Liver (tissue), 9 donors: ENCODE measurements around the gene EGF. TPM values are rescaled to one million over a fixed set of nuclear protein-coding genes. Genes with fewer than 3 reads are reported as not detected.

ENCODE experiments used
- DNase-seq: peaks from one replicate; pipeline ENCODE4 v3.0.0-alpha.2; 2017; ENCODE audit warnings: low spot score
- H3K27ac ChIP-seq, 2 donors: one replicate each; pipeline ENCODE4 v1.7.0; 2013; ENCODE audit warnings: inconsistent platforms in 2 of 2, low read length in 2 of 2, control low read depth in 1 of 2, low read depth in 1 of 2, mild to moderate bottlenecking in 1 of 2
- H3K27me3 ChIP-seq, 4 donors: one replicate each; pipeline versions ENCODE4 v1.6.1 to v1.7.0; 2013; ENCODE audit warnings: low read length in 3 of 4, inconsistent platforms in 1 of 4, mild to moderate bottlenecking in 1 of 4, moderate library complexity in 1 of 4; ENCODE audit not compliant: control insufficient read depth in 4 of 4, insufficient read depth in 4 of 4
- H3K36me3 ChIP-seq, 4 donors: one replicate each; pipeline versions ENCODE4 v1.6.1 to v1.7.0; 2013; ENCODE audit warnings: low read length in 3 of 4, mild to moderate bottlenecking in 3 of 4, low read depth in 1 of 4, moderate library complexity in 1 of 4; ENCODE audit not compliant: control insufficient read depth in 4 of 4, insufficient read depth in 3 of 4
- H3K4me1 ChIP-seq, 4 donors: one replicate each; pipeline versions ENCODE4 v1.6.1 to v1.7.0; 2013; ENCODE audit warnings: low read length in 3 of 4, mild to moderate bottlenecking in 3 of 4, moderate library complexity in 1 of 4; ENCODE audit not compliant: control insufficient read depth in 4 of 4, insufficient read depth in 4 of 4
- H3K4me3 ChIP-seq, 3 donors: one replicate each; pipeline versions ENCODE4 v1.6.1 to v1.7.0; 2013; ENCODE audit warnings: low read length in 3 of 3, control low read depth in 1 of 3, low read depth in 1 of 3, mild to moderate bottlenecking in 1 of 3
- H3K9ac ChIP-seq, 2 donors: one replicate each; pipeline ENCODE4 v1.7.0; 2013; ENCODE audit warnings: low read length in 2 of 2, mild to moderate bottlenecking in 2 of 2, moderate library complexity in 2 of 2, control low read depth in 1 of 2, low read depth in 1 of 2
- H3K9me3 ChIP-seq, 4 donors: one replicate each; pipeline versions ENCODE4 v1.6.1 to v1.7.0; 2013; ENCODE audit warnings: low read length in 3 of 4; ENCODE audit not compliant: control insufficient read depth in 4 of 4
- ATF3 ChIP-seq: IDR thresholded peaks from 2 replicates; pipeline ENCODE4 v1.6.1; 2016; ENCODE audit warnings: antibody characterized with exemption
- EGR1 ChIP-seq, 2 donors: IDR thresholded peaks; 2 replicates each; pipeline ENCODE4 v1.6.1; 2016 to 2018; ENCODE audit warnings: antibody characterized with exemption in 2 of 2, low read depth in 2 of 2
- FOXA1 ChIP-seq: IDR thresholded peaks from 2 replicates; pipeline ENCODE4 v1.6.1; 2016; ENCODE audit warnings: antibody characterized with exemption
- GABPA ChIP-seq, 2 donors: IDR thresholded peaks in 1 of 2; conservative IDR thresholded peaks in 1 of 2; 2 replicates each; pipeline ENCODE4 v1.6.1; 2016; ENCODE audit warnings: antibody characterized with exemption in 2 of 2, mild to moderate bottlenecking in 1 of 2, moderate library complexity in 1 of 2
- HNF4A ChIP-seq, 2 donors: conservative IDR thresholded peaks; 2 replicates each; pipeline ENCODE4 v1.6.1; 2016; ENCODE audit warnings: antibody characterized with exemption in 2 of 2, mild to moderate bottlenecking in 2 of 2
- JUND ChIP-seq, 2 donors: IDR thresholded peaks; 2 replicates each; pipeline ENCODE4 v1.6.1; 2016; ENCODE audit warnings: antibody characterized with exemption in 2 of 2
- NR2F2 ChIP-seq: IDR thresholded peaks from 2 replicates; pipeline ENCODE4 v1.6.1; 2016; ENCODE audit warnings: antibody characterized with exemption
- RAD21 ChIP-seq, 2 donors: IDR thresholded peaks; 2 replicates each; pipeline ENCODE4 v1.6.1; 2016; ENCODE audit warnings: antibody characterized with exemption in 2 of 2, mild to moderate bottlenecking in 2 of 2
- REST ChIP-seq: IDR thresholded peaks from 2 replicates; pipeline ENCODE4 v1.6.1; 2016; ENCODE audit warnings: antibody characterized with exemption, mild to moderate bottlenecking
- RXRA ChIP-seq, 2 donors: IDR thresholded peaks; 2 replicates each; pipeline ENCODE4 v1.6.1; 2017 to 2018; ENCODE audit warnings: antibody characterized with exemption in 2 of 2, mild to moderate bottlenecking in 1 of 2
- SP1 ChIP-seq: IDR thresholded peaks from 2 replicates; pipeline ENCODE4 v1.6.1; 2018; ENCODE audit warnings: antibody characterized with exemption, mild to moderate bottlenecking
- YY1 ChIP-seq: IDR thresholded peaks from 2 replicates; pipeline ENCODE4 v1.6.1; 2016; ENCODE audit warnings: antibody characterized with exemption, mild to moderate bottlenecking
- WGBS: extraction: QIAGEN DNeasy Blood & Tissue Kit; methylation state at CpG from one replicate; pipeline ENCODE4 v1.1.7; 2013; 5-methylcytosine and 5-hydroxymethylcytosine counted together
- polyA plus RNA-seq, 2 donors: library from polyadenylated mRNA; stranded (reverse) in 1 of 2; unstranded in 1 of 2; fragments of 200-250 nt in 1 of 2; fragments of >200 nt in 1 of 2; fragmentation: Nextera tagmentation in 1 of 2; extraction: Ambion mirVana in 1 of 2; gene quantifications; one replicate each; pipeline versions ENCODE4 v1.2.1 to v1.2.3, GENCODE V29; 2013 to 2015
- total RNA-seq, 2 donors: library from RNA; depleted of rRNA; stranded (reverse); fragments of >200 nt; gene quantifications; one replicate each; pipeline ENCODE4 v1.2.3, GENCODE V29; 2014
- donor health status: healthy.
- donor health status: healthy.
- donor health status: healthy.
- donor health status: healthy.
- donor health status: healthy.

The EGF gene
- total and polyA plus RNA-seq, 4 donors: 0.65 TPM; not detected in 3

- 94% methylated on average over 3 of the region's 3 CpGs for WGBS
- no peak for TF ChIP-seq REST
- no peak for TF ChIP-seq YY1
- TF ChIP-seq SP1: no peak
- Histone ChIP-seq H3K27me3 (no peaks in the 10 kb centered on the region), H3K36me3 (no peaks in the 10 kb centered on the region), H3K4me1 (no peaks in the 10 kb centered on the region), H3K27ac (no peak overlapping the region), H3K9ac (no peak overlapping the region), H3K9me3 (no peaks in the 10 kb centered on the region), H3K4me3 (no peak overlapping the region)
- no peak for DNase-seq
Observed at GRCh38 chr4:110019153-110019552, 106.5 kb downstream of the EGF start.

GRCh38 chr4:110020139-110020538 lies 107.5 kb downstream of the EGF start:
- 66% methylated on average over 5 of the region's 5 CpGs for WGBS
- no peak for DNase-seq
- H3K36me3 ChIP-seq: no peaks in the 10 kb centered on the region

GRCh38 chr4:110020646-110021443 lies 108.2 kb downstream of the EGF start:
- Histone ChIP-seq H3K27me3 (no peaks in the 10 kb centered on the region), H3K4me1 (no peaks in the 10 kb centered on the region), H3K27ac (no peak overlapping the region), H3K9me3 (no peaks in the 10 kb centered on the region), H3K4me3 (no peak overlapping the region), H3K9ac (no peak overlapping the region), H3K36me3 (no peaks in the 10 kb centered on the region)
- DNase-seq: no peak
- TF ChIP-seq JUND (IDR thresholded peaks at IDR 0.05): no peak
- TF ChIP-seq RXRA (IDR thresholded peaks at IDR 0.05): no peak
- no peak for TF ChIP-seq HNF4A (conservative IDR thresholded peaks at IDR 0.05)
- no peak for TF ChIP-seq NR2F2
- TF ChIP-seq ATF3: no peak
- no peak for TF ChIP-seq GABPA (IDR thresholded peaks at IDR 0.05 in 1 of 2, conservative IDR thresholded peaks at IDR 0.05 in 1 of 2)
- TF ChIP-seq RAD21 (IDR thresholded peaks at IDR 0.05): no peak
- TF ChIP-seq FOXA1: no peak
- 80% methylated on average over 4 of the region's 4 CpGs for WGBS

More at GRCh38 chr4:110020139-110020538, 107.5 kb downstream of the EGF start:
- no peaks in the 10 kb centered on the region for H3K4me1 ChIP-seq
- no peak for TF ChIP-seq ATF3
- TF ChIP-seq HNF4A (conservative IDR thresholded peaks at IDR 0.05): no peak
- TF ChIP-seq FOXA1: no peak
- no peak for TF ChIP-seq EGR1 (IDR thresholded peaks at IDR 0.05; ENCODE audit: low read depth in 2 of 2)
- H3K4me3 ChIP-seq: no peak overlapping the region
- no peaks in the 10 kb centered on the region for H3K27me3 ChIP-seq
- H3K27ac ChIP-seq: no peak overlapping the region
- no peak overlapping the region for H3K9ac ChIP-seq
- H3K9me3 ChIP-seq: no peaks in the 10 kb centered on the region
